ENCODE results near the gene MDP1. TPM values are rescaled to one million over a fixed set of nuclear protein-coding genes. Genes with fewer than 3 reads are reported as not detected.

The MDP1 gene
- total RNA-seq, 1 donor from 2014 or later, result 25.5 TPM

DNA sequence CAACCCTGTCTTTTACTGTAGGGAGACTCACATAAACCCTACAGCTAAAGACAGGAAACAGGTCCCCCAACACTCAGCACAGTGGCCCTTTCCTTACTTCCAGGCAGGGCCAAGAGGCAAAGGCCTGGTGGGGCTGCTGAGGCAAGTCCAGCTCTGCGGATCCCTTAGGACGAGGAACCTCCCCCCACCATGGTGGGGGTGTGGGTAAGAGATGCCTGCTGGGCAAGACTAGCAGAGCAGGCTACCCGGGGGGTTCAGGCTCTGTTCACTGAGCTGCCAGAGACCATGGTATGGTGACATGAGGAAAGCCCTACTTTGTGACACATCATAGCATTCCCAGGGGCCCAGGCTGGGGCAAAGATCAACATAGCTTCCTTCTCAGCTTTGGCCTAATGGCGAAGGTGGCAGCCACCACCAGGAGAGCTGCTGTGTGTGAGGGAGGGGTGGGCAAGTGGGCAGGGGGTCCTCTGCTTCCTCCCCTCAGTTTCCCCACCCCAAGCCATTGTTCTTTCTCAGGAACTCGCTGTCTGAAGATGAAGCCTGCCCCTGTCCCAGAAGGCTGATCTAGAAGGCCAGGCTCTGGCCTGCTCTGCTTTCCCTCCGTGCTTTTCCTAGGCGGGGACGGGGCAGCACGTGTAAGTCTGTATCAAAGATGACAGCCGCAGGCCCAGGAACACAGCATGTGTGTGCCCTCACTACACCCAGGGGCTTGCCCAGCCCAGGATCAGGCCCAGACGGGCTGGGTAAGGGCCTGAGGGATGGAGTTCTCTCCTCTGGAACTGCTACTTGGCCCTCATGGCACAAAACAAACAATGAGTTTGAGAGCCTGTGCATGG, 36.6 kb upstream of the MDP1 start:
- DNase-seq, result no peak
- H3K4me1 Mint-ChIP-seq (ENCODE audit: low read depth, unreplicated experiment), result peaks cover 9% of the 10 kb centered on the region
- H3K27me3 Mint-ChIP-seq (ENCODE audit: unreplicated experiment), result peaks cover 9% of the 10 kb centered on the region
- TF ChIP-seq, protein P1, sequence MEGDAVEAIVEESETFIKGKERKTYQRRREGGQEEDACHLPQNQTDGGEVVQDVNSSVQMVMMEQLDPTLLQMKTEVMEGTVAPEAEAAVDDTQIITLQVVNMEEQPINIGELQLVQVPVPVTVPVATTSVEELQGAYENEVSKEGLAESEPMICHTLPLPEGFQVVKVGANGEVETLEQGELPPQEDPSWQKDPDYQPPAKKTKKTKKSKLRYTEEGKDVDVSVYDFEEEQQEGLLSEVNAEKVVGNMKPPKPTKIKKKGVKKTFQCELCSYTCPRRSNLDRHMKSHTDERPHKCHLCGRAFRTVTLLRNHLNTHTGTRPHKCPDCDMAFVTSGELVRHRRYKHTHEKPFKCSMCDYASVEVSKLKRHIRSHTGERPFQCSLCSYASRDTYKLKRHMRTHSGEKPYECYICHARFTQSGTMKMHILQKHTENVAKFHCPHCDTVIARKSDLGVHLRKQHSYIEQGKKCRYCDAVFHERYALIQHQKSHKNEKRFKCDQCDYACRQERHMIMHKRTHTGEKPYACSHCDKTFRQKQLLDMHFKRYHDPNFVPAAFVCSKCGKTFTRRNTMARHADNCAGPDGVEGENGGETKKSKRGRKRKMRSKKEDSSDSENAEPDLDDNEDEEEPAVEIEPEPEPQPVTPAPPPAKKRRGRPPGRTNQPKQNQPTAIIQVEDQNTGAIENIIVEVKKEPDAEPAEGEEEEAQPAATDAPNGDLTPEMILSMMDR (IDR thresholded peaks at IDR 0.05; ENCODE audit: partially characterized antibody, unreplicated experiment), result no peak
- no peaks in the 10 kb centered on the region for H3K36me3 Mint-ChIP-seq (ENCODE audit: unreplicated experiment)
- no peak overlapping the region for H3K27ac Mint-ChIP-seq (ENCODE audit: unreplicated experiment)
- peaks cover 4% of the 10 kb centered on the region for H3K9me3 Mint-ChIP-seq (ENCODE audit: unreplicated experiment)
- no peak overlapping the region for H3K4me3 Mint-ChIP-seq (ENCODE audit: unreplicated experiment)

DNA sequence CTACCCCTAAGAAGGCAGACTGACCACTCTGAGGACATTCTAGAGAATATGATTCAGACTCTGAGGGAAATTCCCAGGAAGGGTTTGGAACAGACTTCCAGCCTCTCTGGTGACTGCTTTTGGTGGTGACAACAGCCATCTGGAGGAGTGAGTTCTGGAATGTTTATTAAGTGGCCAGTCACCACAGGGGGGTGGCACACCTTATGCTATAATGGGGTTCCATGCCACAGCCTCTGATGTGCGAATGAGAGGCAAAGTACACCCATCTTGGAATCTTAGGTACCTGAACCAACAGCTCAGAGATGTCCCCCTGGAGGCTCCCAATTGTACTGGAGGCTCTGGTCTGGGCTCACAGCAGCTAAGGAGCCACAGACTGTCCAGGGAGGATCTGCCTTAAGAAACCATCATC, 36.0 kb upstream of the MDP1 start:
- no peaks in the 10 kb centered on the region for H3K36me3 Mint-ChIP-seq (ENCODE audit: unreplicated experiment)
- TF ChIP-seq, protein P1 (IDR thresholded peaks at IDR 0.05; ENCODE audit: partially characterized antibody, unreplicated experiment), result no peak
- peaks cover 9% of the 10 kb centered on the region for H3K4me1 Mint-ChIP-seq (ENCODE audit: low read depth, unreplicated experiment)
- H3K27me3 Mint-ChIP-seq (ENCODE audit: unreplicated experiment), result peaks cover 9% of the 10 kb centered on the region
- no peak overlapping the region for H3K27ac Mint-ChIP-seq (ENCODE audit: unreplicated experiment)
- no peak overlapping the region for H3K4me3 Mint-ChIP-seq (ENCODE audit: unreplicated experiment)
- H3K9me3 Mint-ChIP-seq (ENCODE audit: unreplicated experiment), result peaks cover 4% of the 10 kb centered on the region
- no peak for DNase-seq

DNA sequence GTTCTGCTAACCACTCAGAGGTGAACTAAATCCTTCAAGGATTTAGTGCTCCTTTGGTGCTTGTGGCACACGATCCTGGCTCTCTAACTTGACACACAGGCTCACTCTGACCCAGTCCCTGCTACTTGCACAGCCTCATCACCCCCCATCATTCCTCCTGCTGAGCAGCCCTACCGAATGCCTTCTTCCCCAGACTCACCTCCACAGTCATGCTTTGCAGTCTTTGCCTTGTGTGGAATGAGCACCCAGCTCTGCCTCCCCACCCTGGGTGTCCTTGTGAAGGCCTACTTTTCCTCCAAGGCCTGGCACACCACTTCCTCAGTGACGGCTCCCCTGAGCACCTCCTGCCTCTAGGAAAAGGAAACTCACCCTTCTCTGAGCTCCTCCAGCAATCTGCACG, 34.5 kb upstream of the MDP1 start:
- H3K36me3 Mint-ChIP-seq (ENCODE audit: unreplicated experiment), result no peaks in the 10 kb centered on the region
- peaks cover 5% of the 10 kb centered on the region for H3K27me3 Mint-ChIP-seq (ENCODE audit: unreplicated experiment)
- no peak for DNase-seq
- no peak overlapping the region for H3K27ac Mint-ChIP-seq (ENCODE audit: unreplicated experiment)
- peaks cover 4% of the 10 kb centered on the region for H3K9me3 Mint-ChIP-seq (ENCODE audit: unreplicated experiment)
- H3K4me1 Mint-ChIP-seq (ENCODE audit: low read depth, unreplicated experiment), result peaks cover 9% of the 10 kb centered on the region
- no peak overlapping the region for H3K4me3 Mint-ChIP-seq (ENCODE audit: unreplicated experiment)
- TF ChIP-seq, protein P1 (IDR thresholded peaks at IDR 0.05; ENCODE audit: partially characterized antibody, unreplicated experiment), result no peak

DNA sequence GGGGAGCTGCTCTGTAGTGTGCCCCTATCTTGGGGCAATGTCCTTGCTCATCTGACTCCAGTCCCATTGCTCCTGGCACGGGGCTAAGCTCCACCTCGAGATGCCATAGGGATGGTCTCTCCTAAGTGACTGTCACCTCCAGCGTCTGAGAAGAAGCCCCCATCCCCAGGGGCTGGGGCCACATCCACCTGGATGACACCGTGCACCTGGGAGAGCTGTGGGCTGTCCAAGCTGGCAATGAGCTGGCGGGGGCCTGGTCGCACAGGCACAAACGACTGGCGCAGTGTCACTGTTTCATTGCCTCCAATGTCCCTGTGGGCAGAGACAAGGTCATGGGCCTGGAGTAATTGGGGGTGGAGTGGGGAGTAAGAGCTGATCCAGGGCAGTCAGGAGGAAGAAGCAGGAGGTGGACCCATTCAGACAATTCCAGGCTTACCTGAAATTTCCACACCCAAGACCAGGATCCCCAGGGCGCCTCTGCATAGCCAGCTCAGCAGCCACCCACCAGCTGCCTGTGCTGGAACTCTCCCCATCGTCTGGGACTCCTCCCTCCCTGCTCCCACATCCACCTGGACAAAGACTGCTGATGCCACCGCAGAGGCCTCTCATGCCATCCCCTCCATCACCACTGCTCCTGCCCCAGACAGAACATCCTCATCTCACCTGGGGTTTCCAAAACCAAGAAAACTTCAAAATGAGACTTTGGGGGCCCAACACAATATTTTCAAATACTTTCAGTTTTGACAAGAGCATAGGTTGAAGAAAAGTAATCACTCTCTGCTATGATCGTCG, 33.6 kb upstream of the MDP1 start:
- DNase-seq, result no peak
- TF ChIP-seq, protein P1 (IDR thresholded peaks at IDR 0.05; ENCODE audit: partially characterized antibody, unreplicated experiment), result no peak
- Mint-ChIP-seq H3K4me3 (ENCODE audit: unreplicated experiment) (no peak overlapping the region), H3K4me1 (ENCODE audit: low read depth, unreplicated experiment) (peaks cover 9% of the 10 kb centered on the region), H3K27ac (ENCODE audit: unreplicated experiment) (no peak overlapping the region), H3K27me3 (ENCODE audit: unreplicated experiment) (peaks cover 5% of the 10 kb centered on the region), H3K9me3 (ENCODE audit: unreplicated experiment) (peaks cover 4% of the 10 kb centered on the region), H3K36me3 (ENCODE audit: unreplicated experiment) (no peaks in the 10 kb centered on the region)

DNA sequence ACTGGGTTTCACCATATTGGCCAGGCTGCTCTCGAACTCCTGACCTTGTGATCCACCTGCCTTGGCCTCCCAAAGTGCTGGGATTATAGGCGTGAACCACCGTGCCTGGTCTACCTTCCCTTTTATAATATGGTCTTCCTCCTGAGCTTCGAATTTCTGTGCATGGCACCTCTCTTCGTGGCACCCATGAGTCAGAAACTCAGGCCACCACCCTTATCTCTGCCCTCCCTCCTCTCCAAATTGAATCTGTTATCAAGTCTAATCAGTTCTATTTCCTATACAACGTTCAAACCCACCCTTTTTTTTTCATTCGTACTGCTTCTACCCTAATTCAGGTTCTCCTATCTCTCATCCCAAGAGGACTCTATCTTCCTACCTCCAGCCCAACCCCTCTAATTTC, 31.6 kb upstream of the MDP1 start:
- no peak overlapping the region for H3K27ac Mint-ChIP-seq (ENCODE audit: unreplicated experiment)
- H3K36me3 Mint-ChIP-seq (ENCODE audit: unreplicated experiment), result no peaks in the 10 kb centered on the region
- peaks cover 10% of the 10 kb centered on the region for H3K9me3 Mint-ChIP-seq (ENCODE audit: unreplicated experiment)
- no peak for DNase-seq
- H3K4me3 Mint-ChIP-seq (ENCODE audit: unreplicated experiment), result no peak overlapping the region
- H3K27me3 Mint-ChIP-seq (ENCODE audit: unreplicated experiment), result peaks cover 10% of the 10 kb centered on the region
- TF ChIP-seq, protein P1 (IDR thresholded peaks at IDR 0.05; ENCODE audit: partially characterized antibody, unreplicated experiment), result no peak
- peaks cover 13% of the 10 kb centered on the region for H3K4me1 Mint-ChIP-seq (ENCODE audit: low read depth, unreplicated experiment)
